ENCODE data around the gene PITPNM1. TPM values are rescaled to one million over a fixed set of nuclear protein-coding genes. Genes with fewer than 3 reads are reported as not detected.

Gene PITPNM1
- polyA plus RNA-seq, 1 donor from 2014 or later = 25.8 TPM

GRCh38 chr11:67524480-67524808 lies 19.3 kb upstream of the PITPNM1 start:
- TF ChIP-seq RAD21 (conservative IDR thresholded peaks at IDR 0.05) = no peak
- TF ChIP-seq POLR2AphosphoS5 (IDR thresholded peaks at IDR 0.05) = no peak
- TF ChIP-seq TAF1 (IDR thresholded peaks at IDR 0.05; ENCODE audit: low read depth) = no peak
- TF ChIP-seq, protein P1, sequence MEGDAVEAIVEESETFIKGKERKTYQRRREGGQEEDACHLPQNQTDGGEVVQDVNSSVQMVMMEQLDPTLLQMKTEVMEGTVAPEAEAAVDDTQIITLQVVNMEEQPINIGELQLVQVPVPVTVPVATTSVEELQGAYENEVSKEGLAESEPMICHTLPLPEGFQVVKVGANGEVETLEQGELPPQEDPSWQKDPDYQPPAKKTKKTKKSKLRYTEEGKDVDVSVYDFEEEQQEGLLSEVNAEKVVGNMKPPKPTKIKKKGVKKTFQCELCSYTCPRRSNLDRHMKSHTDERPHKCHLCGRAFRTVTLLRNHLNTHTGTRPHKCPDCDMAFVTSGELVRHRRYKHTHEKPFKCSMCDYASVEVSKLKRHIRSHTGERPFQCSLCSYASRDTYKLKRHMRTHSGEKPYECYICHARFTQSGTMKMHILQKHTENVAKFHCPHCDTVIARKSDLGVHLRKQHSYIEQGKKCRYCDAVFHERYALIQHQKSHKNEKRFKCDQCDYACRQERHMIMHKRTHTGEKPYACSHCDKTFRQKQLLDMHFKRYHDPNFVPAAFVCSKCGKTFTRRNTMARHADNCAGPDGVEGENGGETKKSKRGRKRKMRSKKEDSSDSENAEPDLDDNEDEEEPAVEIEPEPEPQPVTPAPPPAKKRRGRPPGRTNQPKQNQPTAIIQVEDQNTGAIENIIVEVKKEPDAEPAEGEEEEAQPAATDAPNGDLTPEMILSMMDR (IDR thresholded peaks at IDR 0.05; ENCODE audit: poor library complexity, severe bottlenecking) = no peak
- no peak for TF ChIP-seq SMC3 (conservative IDR thresholded peaks at IDR 0.05; ENCODE audit: poor library complexity)
- TF ChIP-seq MXI1 (conservative IDR thresholded peaks at IDR 0.05; ENCODE audit: poor library complexity, severe bottlenecking) = no peak
- TF ChIP-seq EZH2 (IDR thresholded peaks at IDR 0.05; ENCODE audit: borderline replicate concordance, insufficient read depth, low read length, poor library complexity, severe bottlenecking) = no peak
- TF ChIP-seq EP300 (conservative IDR thresholded peaks at IDR 0.05; ENCODE audit: poor library complexity, severe bottlenecking) = no peak
- no peak for TF ChIP-seq REST (IDR thresholded peaks at IDR 0.05; ENCODE audit: borderline replicate concordance)
- no peaks in the 10 kb centered on the region for H3F3A ChIP-seq (ENCODE audit: insufficient read depth, low read length, poor library complexity, severe bottlenecking)
- no peaks in the 10 kb centered on the region for H4K20me1 ChIP-seq (ENCODE audit: insufficient read depth)

DNA sequence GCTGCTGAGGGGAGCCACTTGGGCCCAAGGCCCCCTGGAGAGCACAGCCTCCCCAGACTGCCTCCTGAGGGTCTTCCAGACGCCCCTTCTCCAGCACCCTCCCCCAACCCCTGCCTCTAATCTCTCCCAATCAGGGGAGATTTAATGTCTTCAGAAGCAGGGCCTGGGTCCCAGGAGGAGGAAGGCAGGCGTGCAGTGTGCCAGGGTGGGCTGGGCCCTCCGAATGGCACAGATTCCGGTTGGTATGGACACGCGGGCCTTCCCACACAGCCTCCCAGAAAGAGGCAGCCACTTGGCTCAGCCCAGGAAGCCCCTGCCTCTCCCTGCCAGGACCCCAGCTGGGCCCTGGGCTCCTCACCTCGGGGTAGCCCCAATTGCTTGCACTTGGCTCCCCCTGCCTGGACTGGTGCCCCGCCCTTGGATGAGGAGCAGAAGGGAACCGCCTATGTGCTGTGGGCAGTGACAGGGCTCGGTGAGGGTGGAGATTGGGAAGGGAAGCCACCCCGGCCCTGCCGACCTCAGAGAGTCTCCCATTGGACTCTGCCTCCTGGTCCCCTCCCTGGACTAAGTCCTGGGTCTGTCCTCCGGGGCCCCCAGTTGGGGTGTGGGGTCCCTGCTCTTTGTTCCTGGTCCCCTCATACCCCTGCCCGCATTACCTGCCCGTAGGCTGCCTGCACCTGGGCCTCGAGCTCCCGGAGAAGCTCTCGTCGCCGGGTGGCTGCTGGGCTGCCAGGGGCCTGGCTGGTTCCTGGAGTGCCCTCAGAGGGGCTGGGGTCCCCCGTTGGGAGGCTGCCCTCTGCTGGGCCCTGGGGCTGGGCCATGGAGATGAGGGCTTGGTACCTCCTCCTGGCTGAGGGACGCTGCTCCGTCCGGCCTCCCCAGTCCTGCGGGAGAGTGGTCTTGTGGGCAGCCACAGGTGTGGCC lies 18.7 kb upstream of the PITPNM1 start:
- H3K9me3 ChIP-seq (ENCODE audit: low read length) = no peaks in the 10 kb centered on the region
- no peaks in the 10 kb centered on the region for H3K79me2 ChIP-seq (replicated peaks; ENCODE audit: insufficient read depth, low read length)
- no peak overlapping the region for H3K27ac ChIP-seq (ENCODE audit: low read length)
- no peak overlapping the region for H3K9ac ChIP-seq (ENCODE audit: low read length)
- no peak overlapping the region for H3K4me3 ChIP-seq (ENCODE audit: low read length)
- no peaks in the 10 kb centered on the region for H3K27me3 ChIP-seq (ENCODE audit: insufficient read depth, low read depth, low read length)
- H3K36me3 ChIP-seq (ENCODE audit: insufficient read depth, low read length) = no peaks in the 10 kb centered on the region
- no peaks in the 10 kb centered on the region for H4K20me1 ChIP-seq (ENCODE audit: insufficient read depth)
- no peak overlapping the region for H2AFZ ChIP-seq (ENCODE audit: low read depth, low read length)
- no peak overlapping the region for H3K4me2 ChIP-seq (ENCODE audit: low read length)
- no peaks in the 10 kb centered on the region for H3K9me2 ChIP-seq (ENCODE audit: insufficient read depth, low read length)
- no peaks in the 10 kb centered on the region for H3F3A ChIP-seq (ENCODE audit: insufficient read depth, low read length, poor library complexity, severe bottlenecking)
- no peak for TF ChIP-seq REST (IDR thresholded peaks at IDR 0.05; ENCODE audit: borderline replicate concordance)
- no peak for TF ChIP-seq RAD21 (conservative IDR thresholded peaks at IDR 0.05)
- TF ChIP-seq EZH2 (IDR thresholded peaks at IDR 0.05; ENCODE audit: borderline replicate concordance, insufficient read depth, low read length, poor library complexity, severe bottlenecking) = no peak
- TF ChIP-seq TAF1 (IDR thresholded peaks at IDR 0.05; ENCODE audit: low read depth) = no peak
- no peak for TF ChIP-seq SMC3 (conservative IDR thresholded peaks at IDR 0.05; ENCODE audit: poor library complexity)
- TF ChIP-seq POLR2AphosphoS5 (IDR thresholded peaks at IDR 0.05) = no peak
- TF ChIP-seq, protein P1 (IDR thresholded peaks at IDR 0.05; ENCODE audit: poor library complexity, severe bottlenecking) = no peak
- TF ChIP-seq EP300 (conservative IDR thresholded peaks at IDR 0.05; ENCODE audit: poor library complexity, severe bottlenecking) = no peak
- no peak for TF ChIP-seq MXI1 (conservative IDR thresholded peaks at IDR 0.05; ENCODE audit: poor library complexity, severe bottlenecking)

More at GRCh38 chr11:67524480-67524808, 19.3 kb upstream of the PITPNM1 start:
- no peaks in the 10 kb centered on the region for H3K36me3 ChIP-seq (ENCODE audit: insufficient read depth, low read length)
- no peak overlapping the region for H3K4me3 ChIP-seq (ENCODE audit: low read length)
- no peak overlapping the region for H3K9ac ChIP-seq (ENCODE audit: low read length)
- no peaks in the 10 kb centered on the region for H3K27me3 ChIP-seq (ENCODE audit: insufficient read depth, low read depth, low read length)
- no peaks in the 10 kb centered on the region for H3K9me2 ChIP-seq (ENCODE audit: insufficient read depth, low read length)
- H2AFZ ChIP-seq (ENCODE audit: low read depth, low read length) = no peak overlapping the region
- H3K4me2 ChIP-seq (ENCODE audit: low read length) = no peak overlapping the region
- H3K9me3 ChIP-seq (ENCODE audit: low read length) = no peaks in the 10 kb centered on the region
- no peaks in the 10 kb centered on the region for H3K79me2 ChIP-seq (replicated peaks; ENCODE audit: insufficient read depth, low read length)
- H3K27ac ChIP-seq (ENCODE audit: low read length) = no peak overlapping the region
